Endometrium (tissue), 2 donors: ENCODE measurements around the gene SERPINB2.
"Not testable (repeated sequence)": the region's sequence is repeated elsewhere in the genome, so short reads cannot be mapped to it uniquely, and the experiment has no call there.

Experiments used
- FAIRE-seq: peaks from 2 replicates; lab custom pipeline; 2012; peaks lifted over from hg19 to GRCh38; lab: Jason Lieb, UNC
- donor health status: control.
- donor health status: control.

SERPINB2 gene

GRCh38 chr18:63888470-63889190, 1.1 kb downstream of the SERPINB2 start:
- peak; percentile 84 for FAIRE-seq

GRCh38 chr18:63889626-63890025, 2.1 kb downstream of the SERPINB2 start:
- no peak for FAIRE-seq

GRCh38 chr18:63890237-63890949, 2.9 kb downstream of the SERPINB2 start:
- FAIRE-seq, result no peak

- FAIRE-seq, result no peak
Observed at GRCh38 chr18:63890950-63891304, 3.4 kb downstream of the SERPINB2 start.

GRCh38 chr18:63892566-63892965, 5.1 kb downstream of the SERPINB2 start:
- no peak for FAIRE-seq

- no peak for FAIRE-seq
Observed at GRCh38 chr18:63894106-63894772, 6.7 kb downstream of the SERPINB2 start.

- FAIRE-seq, result no peak
Observed at GRCh38 chr18:63895190-63895589, 7.7 kb downstream of the SERPINB2 start.

- no peak for FAIRE-seq
Observed at GRCh38 chr18:63897072-63897471, 9.6 kb downstream of the SERPINB2 start.

GRCh38 chr18:63899206-63899605, 11.7 kb downstream of the SERPINB2 start:
- FAIRE-seq, result no peak

- no peak for FAIRE-seq
Observed at GRCh38 chr18:63903851-63904570, 16.5 kb downstream of the SERPINB2 start.

- no peak for FAIRE-seq
Observed at GRCh38 chr18:63904694-63905093, 17.2 kb downstream of the SERPINB2 start.

GRCh38 chr18:63905361-63905760, 17.9 kb downstream of the SERPINB2 start:
- no peak for FAIRE-seq

GRCh38 chr18:63906056-63906455, 18.6 kb downstream of the SERPINB2 start:
- FAIRE-seq, result no peak

GRCh38 chr18:63907664-63908063, 20.2 kb downstream of the SERPINB2 start, which contains the start of gene SERPINB10:
TSS of gene SERPINB10 (plus strand) at chr18:63907958. CDS start at chr18:63915511, 7,553 bp downstream.
- FAIRE-seq, result no peak

- no peak for FAIRE-seq
Observed at GRCh38 chr18:63908858-63909257, 21.4 kb downstream of the SERPINB2 start.

GRCh38 chr18:63909870-63910269, 22.4 kb downstream of the SERPINB2 start:
- FAIRE-seq, result no peak

GRCh38 chr18:63917817-63918216, 30.3 kb downstream of the SERPINB2 start:
- FAIRE-seq, result no peak

GRCh38 chr18:63922049-63922448, 34.5 kb downstream of the SERPINB2 start:
- no peak for FAIRE-seq

GRCh38 chr18:63924551-63924950, 37.0 kb downstream of the SERPINB2 start:
- FAIRE-seq, result no peak

- no peak for FAIRE-seq
Observed at GRCh38 chr18:63928331-63928730, 40.8 kb downstream of the SERPINB2 start.

- FAIRE-seq, result not testable (repeated sequence)
Observed at GRCh38 chr18:63929369-63929768, 41.9 kb downstream of the SERPINB2 start.

GRCh38 chr18:63930773-63931354, 43.4 kb downstream of the SERPINB2 start:
- no peak for FAIRE-seq
